GM19468 (cell line): ENCODE measurements around the gene NEDD4L.

ENCODE experiments used
- ATAC-seq: cut with Tn5 transposase; IDR thresholded peaks from one replicate; pipeline ENCODE4 v1.9.1; 2021; ENCODE audit warnings: mild to moderate bottlenecking, moderate library complexity, moderate number of reproducible peaks; ENCODE audit not compliant: unreplicated experiment; ENCODE audit errors: extremely low read depth

The NEDD4L gene

GRCh38 chr18:58080451-58080850 lies 36.4 kb downstream of the NEDD4L start:
- no peak for ATAC-seq

- no peak for ATAC-seq
Measured at GRCh38 chr18:58087928-58088690, 44.1 kb downstream of the NEDD4L start.

DNA sequence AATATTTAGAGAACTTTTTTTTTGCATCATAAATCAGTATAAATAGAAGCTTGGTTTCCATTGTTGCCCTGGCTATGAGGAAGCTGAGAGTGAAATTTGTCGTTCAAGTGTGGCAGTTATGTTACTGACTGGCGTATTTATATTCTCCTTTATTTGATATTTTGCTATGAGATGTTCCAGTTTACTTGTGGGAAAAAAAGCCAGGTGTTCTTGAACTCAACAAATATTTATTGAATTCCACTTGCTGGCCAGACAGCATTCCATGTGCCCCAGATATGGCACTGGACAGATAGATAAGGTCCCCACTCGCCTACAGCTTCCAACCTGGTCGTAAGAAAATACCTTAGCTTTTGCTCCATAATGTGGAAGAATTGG lies 44.7 kb downstream of the NEDD4L start:
- no peak for ATAC-seq

DNA sequence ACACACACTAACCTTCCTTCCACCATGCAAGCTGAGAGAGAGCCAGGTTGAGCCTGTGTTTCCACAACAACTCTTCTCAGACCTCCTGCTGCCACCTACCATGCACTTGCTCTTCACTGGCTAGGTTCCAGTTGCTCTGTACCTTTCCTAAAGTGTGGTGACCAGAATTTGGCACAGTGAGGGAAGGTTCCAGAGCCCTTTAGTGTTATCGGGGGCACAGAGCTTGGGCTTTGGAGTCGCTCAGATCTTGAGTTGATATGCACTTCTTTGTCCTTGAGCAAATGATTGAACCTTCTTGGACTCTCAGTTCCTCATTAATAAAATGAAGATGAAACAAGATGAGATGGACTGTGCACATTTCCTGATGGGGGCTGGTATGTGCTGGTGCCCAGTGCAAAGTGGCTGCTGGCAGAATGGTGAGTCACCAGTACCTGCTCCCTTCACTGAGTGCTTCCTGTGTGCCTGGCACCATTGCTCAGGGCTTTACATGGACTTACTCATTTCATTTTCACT lies 47.1 kb downstream of the NEDD4L start:
- peak; percentile 76 for ATAC-seq

GRCh38 chr18:58093311-58093803 lies 49.3 kb downstream of the NEDD4L start:
- no peak for ATAC-seq

DNA sequence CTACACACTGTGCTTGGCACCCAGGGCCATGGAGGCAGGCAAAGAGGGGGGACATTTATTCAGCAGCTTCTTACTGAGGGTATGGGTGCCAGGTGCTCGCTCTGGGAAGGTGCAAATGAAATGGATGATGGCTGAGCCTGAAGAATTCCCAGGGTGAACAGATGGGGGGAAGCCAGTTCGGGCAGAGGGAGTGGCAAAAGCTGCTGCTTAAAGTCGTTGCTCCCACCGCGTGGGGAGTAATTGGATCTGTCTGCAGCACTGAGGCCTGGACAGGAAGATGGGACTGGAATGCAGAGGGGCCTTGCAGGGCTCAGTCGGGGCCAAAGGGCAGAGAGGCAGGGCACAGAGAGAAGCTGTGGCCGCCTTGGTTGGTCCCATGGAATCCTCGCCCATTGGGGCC lies 51.2 kb downstream of the NEDD4L start:
- ATAC-seq = no peak

DNA sequence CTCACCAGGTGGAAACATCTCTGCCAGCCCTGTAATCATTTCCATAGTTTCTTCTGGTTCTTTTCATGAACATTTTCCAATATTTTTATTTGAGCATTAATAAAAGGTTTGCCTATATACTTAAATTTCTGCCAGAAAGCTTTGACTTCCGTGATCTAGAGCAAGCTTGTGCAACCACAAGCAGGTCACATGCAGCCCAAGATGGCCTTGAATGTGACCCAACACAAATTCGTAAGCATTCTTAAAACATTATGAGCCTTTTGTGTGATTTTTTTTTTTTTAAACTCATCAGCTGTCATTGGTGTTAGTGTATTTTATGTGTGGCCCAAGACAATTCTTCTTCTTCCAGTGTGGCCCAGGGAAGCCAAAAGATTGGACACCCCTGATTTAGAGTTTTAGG lies 51.6 kb downstream of the NEDD4L start:
- ATAC-seq = no peak

GRCh38 chr18:58096658-58097057 lies 52.6 kb downstream of the NEDD4L start:
- ATAC-seq = no peak

GRCh38 chr18:58097121-58097906 lies 53.3 kb downstream of the NEDD4L start:
- no peak for ATAC-seq

GRCh38 chr18:58097907-58098166 lies 53.8 kb downstream of the NEDD4L start:
- ATAC-seq = no peak

DNA sequence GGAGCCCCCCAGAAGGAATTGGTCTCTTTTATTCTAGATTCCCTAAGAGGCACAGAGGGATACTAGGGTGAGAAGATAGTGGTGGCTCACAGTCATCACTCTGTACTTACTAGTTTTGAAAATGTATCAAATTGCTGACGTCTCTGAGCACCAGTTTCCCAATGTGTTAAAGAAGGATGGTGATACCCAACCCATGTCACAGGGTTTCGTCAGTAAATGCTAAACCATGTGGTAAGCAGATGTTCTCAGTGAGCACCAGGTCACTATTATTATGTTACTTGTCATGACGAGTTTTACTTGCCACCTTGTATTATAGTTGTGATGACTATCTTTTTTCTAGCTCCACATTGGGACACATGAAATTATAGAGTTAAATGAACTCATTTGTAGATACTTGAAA lies 54.7 kb downstream of the NEDD4L start:
- no peak for ATAC-seq

- peak; percentile 54 for ATAC-seq
Measured at GRCh38 chr18:58100154-58100553, 56.1 kb downstream of the NEDD4L start.

GRCh38 chr18:58101291-58101794 lies 57.3 kb downstream of the NEDD4L start:
- ATAC-seq = no peak

DNA sequence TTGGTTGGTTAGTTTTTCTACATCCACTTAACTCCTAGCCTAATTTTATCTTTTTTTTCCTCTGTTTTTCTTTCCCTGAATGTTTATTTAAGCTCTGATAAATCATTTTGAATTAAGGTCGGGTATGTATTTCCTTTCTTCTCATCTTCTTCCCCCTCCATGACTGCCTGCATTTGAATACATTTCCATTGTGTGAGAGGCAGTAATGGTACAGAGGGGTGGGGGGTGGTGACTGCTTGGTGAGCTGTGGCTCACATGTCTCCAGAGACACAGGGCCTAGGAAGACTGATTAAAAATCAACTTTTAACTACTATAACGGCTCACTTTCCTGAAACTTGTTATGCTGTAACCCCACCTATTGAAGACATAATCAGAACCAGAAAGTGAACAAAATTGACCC lies 58.0 kb downstream of the NEDD4L start:
- ATAC-seq = no peak

DNA sequence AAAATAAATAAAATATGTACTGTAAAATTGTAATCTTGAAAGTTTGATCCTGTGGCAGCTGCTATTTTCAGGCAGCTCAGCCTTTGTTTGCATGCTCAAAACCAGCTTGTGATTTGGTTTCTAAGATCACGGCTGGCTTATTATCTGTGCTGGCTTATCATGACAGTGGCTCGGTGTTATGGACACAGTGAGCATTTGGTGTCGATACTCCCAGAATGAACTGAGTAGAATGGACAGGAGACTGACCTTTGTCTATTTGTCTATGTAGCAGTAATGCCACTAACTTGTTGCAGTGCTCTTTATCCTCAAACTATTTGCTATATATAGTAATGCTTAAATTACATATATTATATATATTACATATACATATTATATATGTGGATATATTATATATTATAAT lies 58.8 kb downstream of the NEDD4L start:
- ATAC-seq = no peak

DNA sequence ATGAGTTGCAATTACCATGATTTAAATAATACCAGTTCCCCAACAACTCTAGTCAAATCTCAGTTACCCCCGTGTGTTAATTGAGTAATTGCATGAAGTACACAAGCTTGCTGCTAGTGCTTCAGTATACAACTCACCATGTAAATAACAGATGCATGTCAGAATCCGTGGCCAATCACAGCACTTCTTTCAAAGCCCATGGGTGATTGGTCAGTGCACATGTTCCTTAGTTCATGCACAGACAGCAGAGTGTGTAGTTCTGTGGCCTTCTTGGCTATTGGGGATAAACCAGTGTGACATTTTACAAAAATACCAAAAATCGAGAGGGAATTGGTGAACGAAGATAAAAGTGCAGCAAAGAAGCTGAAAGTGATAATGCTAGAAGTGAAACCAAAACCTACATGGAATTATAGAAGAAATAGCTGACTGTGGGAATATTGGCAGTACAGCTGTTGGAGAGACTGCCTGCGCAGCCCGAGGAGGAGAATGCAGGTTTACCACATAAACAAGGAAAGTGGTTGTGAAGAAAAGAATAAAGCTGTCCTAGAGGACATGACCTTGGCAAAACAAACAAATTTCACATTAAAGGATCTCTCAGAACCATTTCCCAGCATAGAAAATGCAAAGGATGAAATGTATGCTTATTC lies 59.4 kb downstream of the NEDD4L start:
- no peak for ATAC-seq

DNA sequence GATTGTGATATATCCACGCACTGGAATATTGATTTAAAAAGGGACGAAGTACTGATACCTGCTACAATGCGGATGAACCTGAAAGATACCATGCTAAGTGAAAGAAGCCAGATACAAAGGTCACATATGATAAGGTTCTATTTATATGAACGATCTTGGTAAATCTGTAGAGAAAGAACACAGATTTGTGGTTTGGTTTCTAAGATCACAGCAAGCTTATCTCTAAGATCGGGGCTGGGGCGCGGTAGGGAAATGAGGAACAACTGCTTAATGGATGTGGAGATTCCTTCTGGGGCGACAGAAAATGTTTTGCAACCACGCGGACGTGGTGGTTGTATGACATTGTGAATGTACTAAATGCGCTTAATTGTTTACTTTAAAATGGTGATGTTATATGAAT lies 60.1 kb downstream of the NEDD4L start:
- no peak for ATAC-seq

DNA sequence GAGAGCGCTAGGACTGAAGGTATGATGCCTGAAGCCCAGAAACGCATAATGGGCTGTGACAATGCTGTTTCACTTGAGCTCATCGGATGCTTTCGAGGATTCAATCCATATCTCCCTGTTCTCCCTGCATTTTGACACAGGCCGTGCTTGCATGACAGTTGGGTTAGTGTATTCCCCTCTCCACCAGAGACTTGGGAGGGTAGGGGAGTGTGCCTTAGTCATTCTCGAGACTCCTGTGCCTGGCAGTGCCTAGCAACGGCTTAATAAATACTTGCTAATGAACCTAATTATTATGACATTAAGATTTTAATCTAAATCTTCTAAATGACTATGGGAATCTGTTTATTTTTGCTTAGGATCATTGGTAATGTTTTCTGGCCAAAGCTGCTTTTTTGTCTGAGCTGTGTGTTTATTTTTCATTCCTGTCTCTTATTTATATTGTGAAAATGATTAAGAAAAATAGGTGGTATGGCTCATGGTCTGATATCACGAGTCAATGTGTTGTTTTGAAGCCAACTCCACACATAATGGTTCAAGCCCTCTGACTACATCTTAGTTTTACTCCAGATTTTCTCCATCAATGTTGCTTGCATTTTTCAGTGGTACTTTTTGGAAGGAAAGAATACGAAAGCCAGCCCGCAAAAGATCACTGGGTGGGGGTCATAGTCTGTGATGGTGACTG lies 61.3 kb downstream of the NEDD4L start:
- ATAC-seq = no peak

- ATAC-seq = no peak
Measured at GRCh38 chr18:58105888-58106260, 61.8 kb downstream of the NEDD4L start.

DNA sequence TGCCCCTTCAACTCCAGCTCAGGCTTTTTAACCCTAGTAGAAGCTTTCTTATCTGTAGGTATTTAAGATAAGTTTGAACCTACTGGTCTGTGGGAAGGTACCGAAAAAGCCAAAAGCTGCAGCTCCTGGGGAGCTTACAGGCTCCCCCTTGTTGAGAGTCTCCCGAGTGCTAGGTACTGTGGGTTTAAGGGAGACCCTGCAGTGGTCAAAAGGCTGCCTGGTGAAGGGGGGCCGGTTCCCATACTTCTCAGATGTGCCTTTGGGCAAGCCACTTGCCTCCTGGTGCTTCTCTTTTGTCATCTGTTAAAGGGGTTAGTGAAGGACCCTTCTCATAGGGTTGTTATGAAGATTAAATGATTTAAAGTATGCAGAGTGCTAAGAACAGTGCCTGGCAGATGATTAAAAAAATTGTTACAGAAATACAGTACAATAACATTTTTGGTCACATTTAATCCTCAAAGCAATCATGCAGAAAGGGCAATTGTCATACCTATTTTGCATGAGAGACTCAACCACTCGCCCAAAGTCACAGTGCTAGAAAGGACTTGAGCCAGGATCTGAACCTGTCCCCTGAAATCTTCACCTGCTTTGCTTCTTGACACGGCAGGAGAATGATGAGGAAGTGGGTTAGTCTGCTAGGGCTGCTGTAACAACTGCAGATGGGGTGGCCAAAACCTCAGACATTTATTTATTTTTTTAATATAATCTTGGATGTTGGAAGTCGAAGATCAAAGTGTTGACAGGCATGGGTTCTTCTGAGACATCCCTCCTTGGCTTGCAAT lies 62.5 kb downstream of the NEDD4L start:
- no peak for ATAC-seq
